NCI-H446 (cell line): ENCODE results near the gene RETREG1.
A peak's percentile ranks its signal among the peaks of the same experiment; 100 is the strongest.

Experiments used
- DNase-seq, 2 experiments: peaks; one replicate each; lab custom pipeline; 2025; lab: John Stamatoyannopoulos, UW

RETREG1 gene

GRCh38 chr5:16580382-16580781 is 36.4 kb downstream of the RETREG1 start:
- no peak for DNase-seq

GRCh38 chr5:16579142-16579847 is 37.5 kb downstream of the RETREG1 start:
- peak; percentile 45 to 80 for DNase-seq

GRCh38 chr5:16578474-16578883 is 38.3 kb downstream of the RETREG1 start:
- peak; percentile 38 to 42 for DNase-seq

GRCh38 chr5:16577677-16578076 is 39.1 kb downstream of the RETREG1 start:
- no peak for DNase-seq

GRCh38 chr5:16574789-16575721 is 41.7 kb downstream of the RETREG1 start:
- DNase-seq: peak; percentile 68 to 83

- DNase-seq: no peak
Observed at GRCh38 chr5:16573401-16573800, 43.4 kb downstream of the RETREG1 start.

GRCh38 chr5:16572289-16573015 is 44.3 kb downstream of the RETREG1 start:
- no peak for DNase-seq

GRCh38 chr5:16571016-16571415 is 45.8 kb downstream of the RETREG1 start:
- no peak for DNase-seq

GRCh38 chr5:16570121-16570815 is 46.5 kb downstream of the RETREG1 start:
- DNase-seq: no peak

GRCh38 chr5:16568875-16569580 is 47.8 kb downstream of the RETREG1 start:
- DNase-seq: peak; percentile 27 to 93

- no peak for DNase-seq
Observed at GRCh38 chr5:16567365-16567764, 49.4 kb downstream of the RETREG1 start.

GRCh38 chr5:16565118-16565517 is 51.7 kb downstream of the RETREG1 start:
- no peak for DNase-seq

- no peak for DNase-seq
Observed at GRCh38 chr5:16564248-16564867, 52.4 kb downstream of the RETREG1 start.

- DNase-seq: no peak
Observed at GRCh38 chr5:16563686-16564085, 53.1 kb downstream of the RETREG1 start.

GRCh38 chr5:16561660-16562059 is 55.1 kb downstream of the RETREG1 start:
- no peak for DNase-seq

GRCh38 chr5:16559702-16560101 is 57.1 kb downstream of the RETREG1 start:
- no peak for DNase-seq

GRCh38 chr5:16558984-16559629 is 57.7 kb downstream of the RETREG1 start:
- DNase-seq: no peak

GRCh38 chr5:16557477-16557876 is 59.3 kb downstream of the RETREG1 start:
- no peak for DNase-seq

GRCh38 chr5:16554110-16554509 is 62.7 kb downstream of the RETREG1 start:
- DNase-seq: no peak

GRCh38 chr5:16552666-16553343 is 64.0 kb downstream of the RETREG1 start:
- DNase-seq: peak; percentile 75 to 85
